GM18873 (cell line): ENCODE measurements around the gene UIMC1.
"Not testable (repeated sequence)": the region's sequence is repeated elsewhere in the genome, so short reads cannot be mapped to it uniquely, and the experiment has no call there.

ENCODE experiments used
- ATAC-seq: cut with Tn5 transposase; IDR thresholded peaks from one replicate; pipeline ENCODE4 v1.9.1; 2021; ENCODE audit warnings: mild to moderate bottlenecking, moderate library complexity, moderate number of reproducible peaks; ENCODE audit not compliant: unreplicated experiment, low FRiP score

UIMC1 gene

GRCh38 chr5:177006265-177006972 lies at the start of gene UIMC1:
Gene UIMC1, minus strand, starts transcription at chr5:177006779. Its CDS starts 24,164 bp downstream, at chr5:176982615.
- peak; percentile 60 for ATAC-seq

DNA sequence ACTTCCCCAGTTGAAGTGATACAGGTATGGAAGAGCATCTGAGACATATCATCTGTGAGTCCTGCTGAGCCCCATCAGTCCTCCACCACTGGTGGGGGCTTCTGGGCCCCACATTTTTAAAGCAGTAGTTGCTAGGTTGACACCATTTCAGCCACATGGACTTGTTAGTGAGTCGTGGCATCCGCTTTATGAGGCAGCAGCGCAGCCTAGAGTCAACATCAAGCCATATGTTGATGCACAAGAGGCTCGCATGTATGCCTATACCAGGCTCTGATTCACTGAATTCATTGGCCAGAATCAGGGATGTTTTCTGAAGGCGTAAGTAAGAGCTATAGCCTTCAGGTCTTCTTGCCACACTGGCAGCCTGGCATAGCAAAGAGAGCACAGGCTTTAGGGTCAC lies 42.7 kb upstream of the UIMC1 start:
- no peak for ATAC-seq

- not testable (repeated sequence) for ATAC-seq
Measured at GRCh38 chr5:177048531-177048930, 42.0 kb upstream of the UIMC1 start.

- no peak for ATAC-seq
Measured at GRCh38 chr5:177045631-177046030, 39.1 kb upstream of the UIMC1 start.

DNA sequence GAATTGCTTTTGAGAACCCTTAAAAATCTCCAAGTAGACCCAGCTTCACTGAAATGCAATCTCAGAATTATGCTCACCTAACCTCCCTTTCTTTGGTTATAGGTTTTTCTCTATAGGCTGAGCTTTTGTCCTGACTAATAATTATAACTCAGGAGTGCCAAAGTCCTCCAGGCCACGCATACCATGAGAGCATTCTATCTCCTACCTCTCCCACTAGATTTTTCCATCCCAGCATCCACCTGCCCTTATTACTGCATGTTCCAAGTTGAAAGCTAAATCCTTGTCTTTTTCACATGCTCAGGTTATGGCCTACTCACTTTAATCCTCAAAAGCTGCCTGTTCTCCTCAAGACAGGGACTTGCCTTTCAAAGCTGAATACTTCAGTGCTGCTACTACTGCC lies 38.1 kb upstream of the UIMC1 start:
- ATAC-seq: no peak

DNA sequence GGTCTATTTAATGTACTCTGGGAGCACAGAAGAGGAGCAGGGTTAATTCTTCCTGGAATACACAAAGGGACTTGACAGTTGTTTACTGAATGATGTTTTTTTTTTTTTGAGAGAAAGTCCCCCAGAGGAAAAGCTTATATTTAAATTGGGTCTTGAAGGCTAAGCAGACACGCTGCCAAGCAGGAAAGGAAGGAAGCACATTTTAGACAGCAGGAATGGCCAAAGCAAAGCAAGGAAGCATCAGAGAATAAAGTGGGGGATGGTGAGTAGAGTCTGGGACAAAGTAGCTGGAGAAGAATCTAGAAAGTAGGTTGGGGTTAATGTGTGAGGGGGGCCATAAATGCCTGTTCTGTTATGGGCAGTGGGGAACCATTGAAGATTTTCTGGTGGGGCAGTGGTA lies 37.4 kb upstream of the UIMC1 start:
- no peak for ATAC-seq

- no peak for ATAC-seq
Measured at GRCh38 chr5:177043114-177043513, 36.5 kb upstream of the UIMC1 start.

- ATAC-seq: no peak
Measured at GRCh38 chr5:177041936-177042335, 35.4 kb upstream of the UIMC1 start.

DNA sequence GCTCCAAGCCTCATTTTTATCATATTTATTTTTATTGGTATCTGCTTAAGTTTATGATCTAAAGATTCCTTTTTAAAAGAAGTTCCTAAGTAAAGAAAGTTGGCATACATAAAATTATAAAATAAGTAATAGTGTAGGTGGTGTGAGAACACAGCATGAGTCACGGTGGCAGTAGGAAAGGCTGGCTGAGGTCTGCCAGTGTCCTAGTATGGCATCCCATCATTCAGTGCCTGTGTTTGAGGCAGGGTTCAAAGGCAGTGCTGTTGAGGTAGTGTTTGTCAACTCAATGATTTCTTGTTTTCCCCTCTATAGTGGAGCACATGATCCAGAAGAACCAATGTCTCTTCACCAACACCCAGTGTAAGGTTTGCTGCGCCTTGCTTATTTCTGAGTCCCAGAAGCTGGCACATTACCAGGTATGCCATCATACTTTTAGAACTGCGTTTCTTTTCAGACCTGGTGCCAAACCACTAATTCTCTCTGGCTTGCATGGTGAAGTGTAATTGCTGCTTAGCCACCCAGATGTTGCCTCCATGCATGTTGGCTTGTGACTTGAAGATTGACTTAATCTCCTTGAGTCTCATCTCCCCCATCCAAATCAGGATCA lies 34.3 kb upstream of the UIMC1 start:
- no peak for ATAC-seq

GRCh38 chr5:177036921-177037320 lies 30.3 kb upstream of the UIMC1 start:
- ATAC-seq: no peak

DNA sequence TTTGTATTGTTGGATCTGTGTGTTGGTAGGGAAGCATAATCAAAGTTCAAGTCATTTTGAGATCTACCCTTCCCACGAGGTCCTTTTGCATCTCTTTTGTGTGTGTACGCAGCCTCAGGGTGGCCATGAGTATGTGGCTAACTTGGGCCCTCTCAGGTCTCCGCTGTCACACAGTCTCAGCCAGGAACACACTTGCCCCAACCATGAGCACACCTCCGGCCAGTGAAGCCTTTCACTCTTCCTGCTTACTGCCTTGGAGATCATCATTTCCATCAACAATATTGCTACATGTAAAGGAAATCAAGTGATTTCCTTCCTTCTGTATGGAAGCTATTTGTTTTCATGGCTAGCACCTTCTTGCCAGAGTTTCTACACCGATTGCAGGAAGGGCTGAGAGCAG lies 29.9 kb upstream of the UIMC1 start:
- no peak for ATAC-seq

DNA sequence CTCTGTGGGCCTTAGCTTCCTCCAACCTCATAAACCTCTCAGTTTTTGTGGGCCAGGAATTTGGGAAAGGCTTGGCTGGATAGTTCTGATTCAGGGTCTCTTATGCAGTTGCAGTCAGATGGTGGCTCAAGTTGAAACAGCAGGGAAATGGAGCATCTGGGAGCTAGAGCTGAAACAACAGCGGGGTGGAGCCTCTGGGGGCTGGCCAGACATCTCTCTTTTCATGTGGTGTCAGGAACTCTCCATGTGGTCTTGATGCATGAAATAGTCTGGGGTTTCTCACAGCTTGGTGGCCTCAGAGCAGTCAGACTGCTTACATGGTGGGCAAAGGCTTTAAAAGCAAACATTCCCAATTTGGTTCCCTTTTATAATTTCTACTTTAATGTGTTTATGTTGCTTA lies 29.4 kb upstream of the UIMC1 start:
- no peak for ATAC-seq

- no peak for ATAC-seq
Measured at GRCh38 chr5:177029498-177029897, 22.9 kb upstream of the UIMC1 start.

- no peak for ATAC-seq
Measured at GRCh38 chr5:177027665-177028064, 21.1 kb upstream of the UIMC1 start.

DNA sequence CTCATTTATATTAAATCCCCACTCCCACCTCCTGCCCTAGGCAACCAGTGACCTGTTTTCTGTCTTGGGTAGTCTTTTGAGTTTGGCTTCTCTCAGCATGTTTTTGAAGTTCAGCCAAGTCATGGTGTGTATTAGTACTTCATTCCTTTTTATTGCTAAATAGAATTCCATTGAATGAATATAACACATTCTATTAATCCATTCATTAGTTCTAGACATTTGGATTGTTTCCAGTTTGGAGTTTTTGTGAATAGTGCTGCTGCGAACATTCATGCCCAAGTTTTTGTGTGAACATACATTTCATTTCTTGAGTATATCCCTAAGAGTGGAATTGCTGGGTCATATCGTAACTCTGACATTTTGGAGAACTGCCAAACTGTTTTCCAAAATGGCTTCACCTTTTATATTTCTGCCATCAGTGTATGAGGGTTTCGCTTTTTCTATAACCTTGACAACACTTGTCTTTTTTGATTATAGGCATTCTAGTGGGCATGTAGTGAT lies 18.6 kb upstream of the UIMC1 start:
- ATAC-seq: no peak

DNA sequence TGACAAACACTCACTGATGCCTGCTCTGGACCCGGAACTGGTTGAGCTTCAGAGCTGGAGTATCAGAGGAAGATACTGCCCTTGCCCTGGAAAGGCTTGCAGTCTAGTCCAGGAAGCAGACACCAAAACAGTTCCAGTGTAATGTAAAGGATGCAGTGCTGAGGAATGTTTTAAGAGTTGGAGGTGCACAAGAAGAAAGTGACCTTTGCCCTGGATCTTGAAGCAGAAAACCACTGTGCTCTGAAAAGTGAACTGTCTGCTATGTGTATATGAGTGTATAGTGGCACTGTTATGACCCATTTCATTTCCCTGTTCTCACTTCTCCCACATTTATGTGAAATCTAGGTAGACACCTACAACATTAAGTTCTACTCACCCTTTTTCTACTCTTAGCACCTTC lies 18.0 kb upstream of the UIMC1 start:
- ATAC-seq: no peak

DNA sequence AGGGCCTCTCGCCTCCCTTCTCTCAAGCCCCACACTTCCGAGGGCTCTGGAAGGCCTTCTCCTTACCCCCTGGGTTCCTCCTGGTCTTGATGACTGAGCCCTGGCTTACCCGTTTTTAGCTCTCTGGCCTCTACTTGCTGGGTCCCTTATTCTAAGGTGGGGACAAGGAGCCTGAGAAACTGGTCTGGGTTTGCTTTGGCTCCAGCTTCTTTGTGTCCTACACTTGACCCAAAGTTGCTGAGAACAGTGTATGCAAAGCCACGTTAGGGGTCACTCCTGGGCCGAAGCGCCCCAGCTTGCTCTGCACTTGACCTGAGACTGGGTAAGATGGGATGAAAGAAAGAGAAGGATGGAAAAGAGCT lies 16.7 kb upstream of the UIMC1 start:
- ATAC-seq: no peak

- ATAC-seq: peak; percentile 76
Measured at GRCh38 chr5:177022386-177023302, 16.1 kb upstream of the UIMC1 start, which contains the start of gene ZNF346. Gene ZNF346, plus strand, starts transcription at chr5:177022696. Its CDS starts 43 bp downstream, at chr5:177022739.

- no peak for ATAC-seq
Measured at GRCh38 chr5:177020033-177020432, 13.5 kb upstream of the UIMC1 start.

- no peak for ATAC-seq
Measured at GRCh38 chr5:177018341-177018740, 11.8 kb upstream of the UIMC1 start.

GRCh38 chr5:177015156-177015555 lies 8.6 kb upstream of the UIMC1 start:
- no peak for ATAC-seq
